Chondrocyte (in vitro differentiated cells): ENCODE results near the gene SEMA6B. TPM values are rescaled to one million over a fixed set of nuclear protein-coding genes. Genes with fewer than 3 reads are reported as not detected.
A peak's percentile ranks its signal among the peaks of the same experiment; 100 is the strongest.

Experiments used
- DNase-seq: peaks from one replicate; pipeline ENCODE4 v3.0.0; 2021; ENCODE audit warnings: mixed read lengths, low spot score
- H3K27ac Mint-ChIP-seq: one replicate; pipeline ENCODE4 v1.8.0; 2021; ENCODE audit warnings: mild to moderate bottlenecking, moderate library complexity, mixed read lengths; ENCODE audit not compliant: unreplicated experiment
- H3K27me3 Mint-ChIP-seq: 2 replicates; pipeline ENCODE4 v1.8.0; 2021; ENCODE audit warnings: low read depth, mixed read lengths
- H3K36me3 Mint-ChIP-seq: 2 replicates; pipeline ENCODE4 v1.8.0; 2021; ENCODE audit warnings: low read depth, mixed read lengths
- H3K4me1 Mint-ChIP-seq: 2 replicates; pipeline ENCODE4 v1.8.0; 2021; ENCODE audit warnings: low read depth, mild to moderate bottlenecking, mixed read lengths
- H3K4me3 Mint-ChIP-seq: one replicate; pipeline ENCODE4 v1.8.0; 2021; ENCODE audit warnings: mild to moderate bottlenecking, moderate library complexity, mixed read lengths; ENCODE audit not compliant: unreplicated experiment
- H3K9me3 Mint-ChIP-seq: 2 replicates; pipeline ENCODE4 v1.8.0; 2021; ENCODE audit warnings: low read depth, mixed read lengths
- total RNA-seq: library from RNA; stranded (reverse); gene quantifications from 3 replicates; pipeline ENCODE4 v1.2.1, GENCODE V29; 2021
- TF ChIP-seq, protein P1 (sequence below): fragments of 200-600 bp; sonication (generic); IDR thresholded peaks from 2 replicates; pipeline ENCODE4 v1.5.0; 2021; ENCODE audit warnings: antibody characterized with exemption, mild to moderate bottlenecking, moderate library complexity

Gene SEMA6B
- total RNA-seq, 1 donor from 2014 or later, result 4.2 TPM

- TF ChIP-seq, protein P1, sequence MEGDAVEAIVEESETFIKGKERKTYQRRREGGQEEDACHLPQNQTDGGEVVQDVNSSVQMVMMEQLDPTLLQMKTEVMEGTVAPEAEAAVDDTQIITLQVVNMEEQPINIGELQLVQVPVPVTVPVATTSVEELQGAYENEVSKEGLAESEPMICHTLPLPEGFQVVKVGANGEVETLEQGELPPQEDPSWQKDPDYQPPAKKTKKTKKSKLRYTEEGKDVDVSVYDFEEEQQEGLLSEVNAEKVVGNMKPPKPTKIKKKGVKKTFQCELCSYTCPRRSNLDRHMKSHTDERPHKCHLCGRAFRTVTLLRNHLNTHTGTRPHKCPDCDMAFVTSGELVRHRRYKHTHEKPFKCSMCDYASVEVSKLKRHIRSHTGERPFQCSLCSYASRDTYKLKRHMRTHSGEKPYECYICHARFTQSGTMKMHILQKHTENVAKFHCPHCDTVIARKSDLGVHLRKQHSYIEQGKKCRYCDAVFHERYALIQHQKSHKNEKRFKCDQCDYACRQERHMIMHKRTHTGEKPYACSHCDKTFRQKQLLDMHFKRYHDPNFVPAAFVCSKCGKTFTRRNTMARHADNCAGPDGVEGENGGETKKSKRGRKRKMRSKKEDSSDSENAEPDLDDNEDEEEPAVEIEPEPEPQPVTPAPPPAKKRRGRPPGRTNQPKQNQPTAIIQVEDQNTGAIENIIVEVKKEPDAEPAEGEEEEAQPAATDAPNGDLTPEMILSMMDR, result peak; percentile 99
- no peaks in the 10 kb centered on the region for H3K27me3 Mint-ChIP-seq
- H3K4me3 Mint-ChIP-seq, result no peak overlapping the region
- no peaks in the 10 kb centered on the region for H3K4me1 Mint-ChIP-seq
- no peak overlapping the region for H3K27ac Mint-ChIP-seq
- H3K9me3 Mint-ChIP-seq, result no peaks in the 10 kb centered on the region
- H3K36me3 Mint-ChIP-seq, result no peaks in the 10 kb centered on the region
- no peak for DNase-seq
Observed at GRCh38 chr19:4557971-4558941, 1.2 kb downstream of the SEMA6B start.

GRCh38 chr19:4557144-4557970 is 2.1 kb downstream of the SEMA6B start:
- H3K9me3 Mint-ChIP-seq, result no peaks in the 10 kb centered on the region
- peak; percentile 77 for DNase-seq
- no peaks in the 10 kb centered on the region for H3K4me1 Mint-ChIP-seq
- peaks cover 4% of the 10 kb centered on the region for H3K36me3 Mint-ChIP-seq
- TF ChIP-seq, protein P1, result no peak
- no peak overlapping the region for H3K27ac Mint-ChIP-seq
- H3K27me3 Mint-ChIP-seq, result no peaks in the 10 kb centered on the region
- no peak overlapping the region for H3K4me3 Mint-ChIP-seq

DNA sequence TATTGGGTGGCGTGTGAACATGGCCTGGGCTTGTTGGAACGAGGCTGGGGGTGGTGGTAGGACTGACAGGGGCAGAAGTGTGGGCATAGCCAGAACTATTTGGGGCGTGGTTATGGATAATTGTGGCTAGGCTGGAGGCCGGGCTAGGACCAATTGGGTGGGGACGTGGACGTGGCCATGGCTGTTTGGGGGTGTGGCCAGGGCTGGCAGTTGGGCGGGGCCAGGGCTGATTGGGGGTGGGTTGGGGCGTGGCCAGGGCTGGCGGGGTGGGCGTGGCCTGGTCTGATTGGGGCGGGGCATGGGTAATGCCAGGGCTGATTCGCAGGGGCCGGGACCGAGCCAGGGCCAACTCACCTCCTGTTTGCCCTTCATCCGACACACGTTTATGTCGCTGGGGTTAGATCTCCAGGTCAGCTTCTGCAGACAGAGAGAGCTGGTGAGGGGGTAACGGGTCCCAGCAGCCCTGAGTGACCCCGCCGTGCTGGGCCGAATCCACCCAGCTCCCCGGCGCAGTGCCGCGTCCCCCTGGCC is 2.8 kb downstream of the SEMA6B start:
- H3K36me3 Mint-ChIP-seq, result peaks cover 4% of the 10 kb centered on the region
- H3K27ac Mint-ChIP-seq, result no peak overlapping the region
- no peaks in the 10 kb centered on the region for H3K27me3 Mint-ChIP-seq
- H3K9me3 Mint-ChIP-seq, result no peaks in the 10 kb centered on the region
- TF ChIP-seq, protein P1, result no peak
- no peak overlapping the region for H3K4me3 Mint-ChIP-seq
- no peak for DNase-seq
- no peaks in the 10 kb centered on the region for H3K4me1 Mint-ChIP-seq

- H3K4me3 Mint-ChIP-seq, result no peak overlapping the region
- H3K27ac Mint-ChIP-seq, result no peak overlapping the region
- DNase-seq, result peak; percentile 83
- TF ChIP-seq, protein P1, result no peak
- peaks cover 4% of the 10 kb centered on the region for H3K36me3 Mint-ChIP-seq
- H3K9me3 Mint-ChIP-seq, result no peaks in the 10 kb centered on the region
- no peaks in the 10 kb centered on the region for H3K4me1 Mint-ChIP-seq
- H3K27me3 Mint-ChIP-seq, result no peaks in the 10 kb centered on the region
Observed at GRCh38 chr19:4555657-4556561, 3.6 kb downstream of the SEMA6B start.
